GM19193 (cell line): ENCODE measurements around the gene CTNNBIP1.

Experiments used
- POLR2A ChIP-seq: IDR thresholded peaks from 4 replicates; pipeline ENCODE4 v1.6.1; 2011; ENCODE audit not compliant: insufficient read depth, insufficient read length; ENCODE audit errors: extremely low read depth

CTNNBIP1 gene

DNA sequence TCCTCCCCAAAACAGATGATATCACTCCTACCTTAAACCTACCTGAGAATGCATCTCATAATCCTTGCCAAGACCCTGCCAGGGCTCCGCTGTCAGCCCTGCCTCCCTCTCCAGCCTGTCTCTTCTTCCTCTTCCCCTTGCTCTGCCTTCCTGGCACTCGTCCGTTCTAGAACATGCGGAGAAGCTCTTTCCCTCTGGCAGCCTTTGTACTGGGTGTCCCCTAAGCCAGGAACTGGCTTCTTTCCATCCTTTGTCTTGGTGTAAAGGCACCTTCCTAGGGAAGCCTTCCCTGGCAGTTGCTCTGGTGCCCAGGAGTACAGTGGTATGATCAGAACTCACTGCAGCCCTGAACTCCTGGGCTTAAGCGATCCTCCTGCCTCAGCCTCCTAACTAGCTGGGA, 36.1 kb downstream of the CTNNBIP1 start:
- TF ChIP-seq POLR2A, result no peak

DNA sequence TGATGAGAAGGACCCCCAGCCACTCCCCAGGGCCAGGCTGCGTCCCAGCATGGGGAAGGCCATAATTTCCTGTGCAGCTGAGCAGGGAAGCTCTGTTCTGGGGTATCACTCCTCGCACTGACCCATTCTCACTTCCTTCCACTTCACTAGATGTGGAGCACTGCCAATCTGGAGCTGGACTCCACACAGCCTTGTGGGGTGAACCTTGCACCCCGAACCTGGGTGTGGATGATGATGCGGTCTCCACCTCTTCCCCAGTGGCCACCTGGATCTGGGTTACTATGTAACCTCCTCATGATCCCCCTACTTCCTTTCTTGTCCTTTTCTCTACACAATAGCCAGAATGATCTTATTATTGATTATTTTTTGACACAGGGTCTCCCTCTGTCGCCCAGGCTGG, 36.7 kb downstream of the CTNNBIP1 start:
- TF ChIP-seq POLR2A, result no peak

DNA sequence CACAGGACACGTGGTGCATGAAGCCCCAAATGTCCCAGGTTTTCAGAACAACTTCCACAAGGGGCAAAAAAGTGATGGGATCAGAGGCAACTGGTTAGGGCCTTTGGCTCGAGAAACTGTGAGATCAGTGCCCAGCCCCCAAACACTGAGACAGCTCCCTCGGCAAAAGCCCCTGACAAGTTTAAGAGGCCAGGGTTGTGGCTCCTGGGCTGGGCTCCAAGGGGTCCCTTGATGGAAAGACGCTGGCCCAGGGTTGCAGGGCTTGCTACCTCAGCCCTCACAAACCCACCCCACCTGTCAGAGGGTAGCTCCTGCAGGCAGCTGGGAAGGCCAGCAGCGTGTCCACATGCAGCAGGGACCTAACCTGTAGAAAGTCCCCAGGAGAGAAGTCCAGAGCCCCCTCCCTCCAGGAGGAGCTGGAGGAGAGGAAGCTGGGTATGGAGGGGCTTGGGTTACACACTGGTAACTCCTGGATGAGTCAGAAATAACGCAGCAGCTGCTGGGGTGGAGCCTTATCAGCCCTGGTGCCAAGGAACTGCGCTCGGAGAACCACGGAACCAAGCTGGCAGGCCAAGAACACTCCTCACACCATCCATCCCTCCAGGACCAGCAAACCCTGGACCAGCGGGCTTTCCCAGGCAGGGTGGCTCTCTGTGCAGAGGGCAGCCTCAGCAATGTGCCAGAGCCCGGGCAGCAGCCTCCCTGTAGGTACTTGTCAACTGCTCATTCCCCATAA, 37.5 kb downstream of the CTNNBIP1 start:
- TF ChIP-seq POLR2A, result no peak

- no peak for TF ChIP-seq POLR2A
Measured at GRCh38 chr1:9871707-9872425, 38.2 kb downstream of the CTNNBIP1 start.

DNA sequence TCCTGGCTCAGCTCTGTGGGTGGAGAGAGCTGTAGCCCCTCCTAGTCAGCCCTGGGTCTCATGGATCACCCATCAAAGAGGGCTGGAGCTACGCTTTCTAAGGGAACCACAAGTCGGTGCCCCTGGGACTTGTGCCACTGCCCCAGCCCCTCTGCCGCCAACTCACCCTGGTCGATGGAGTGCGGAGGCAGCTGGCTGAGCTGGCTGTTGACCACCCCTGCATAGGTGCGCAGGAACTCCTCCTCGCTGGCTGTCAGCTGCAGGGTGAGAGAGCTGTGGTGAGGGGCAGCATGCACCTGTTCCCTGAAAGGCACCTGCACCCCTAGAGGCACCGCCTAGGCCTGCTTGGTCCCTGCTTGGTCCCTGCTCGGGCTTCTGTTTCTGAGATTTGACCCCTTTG, 39.0 kb downstream of the CTNNBIP1 start:
- no peak for TF ChIP-seq POLR2A

DNA sequence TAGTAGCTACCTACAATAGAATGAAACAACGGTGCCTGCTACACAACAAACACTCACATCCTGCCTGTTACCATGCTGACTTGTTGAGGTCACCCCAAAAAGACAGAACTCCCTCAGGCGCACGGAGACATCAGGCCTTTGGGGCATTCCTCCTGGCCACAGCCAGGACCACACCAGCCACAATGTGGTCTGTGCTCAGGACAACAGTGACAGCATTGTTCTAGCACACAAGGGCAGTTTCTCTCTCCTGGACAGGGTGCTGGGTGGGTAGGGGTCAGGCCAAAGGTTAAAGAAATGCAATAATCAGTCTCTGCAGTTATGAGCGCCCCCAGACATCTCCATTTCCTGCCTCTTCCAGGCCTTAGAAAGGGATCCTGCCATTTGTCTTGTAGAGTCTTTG, 39.5 kb downstream of the CTNNBIP1 start:
- TF ChIP-seq POLR2A, result no peak

GRCh38 chr1:9869831-9870251, 40.2 kb downstream of the CTNNBIP1 start:
- TF ChIP-seq POLR2A, result no peak

DNA sequence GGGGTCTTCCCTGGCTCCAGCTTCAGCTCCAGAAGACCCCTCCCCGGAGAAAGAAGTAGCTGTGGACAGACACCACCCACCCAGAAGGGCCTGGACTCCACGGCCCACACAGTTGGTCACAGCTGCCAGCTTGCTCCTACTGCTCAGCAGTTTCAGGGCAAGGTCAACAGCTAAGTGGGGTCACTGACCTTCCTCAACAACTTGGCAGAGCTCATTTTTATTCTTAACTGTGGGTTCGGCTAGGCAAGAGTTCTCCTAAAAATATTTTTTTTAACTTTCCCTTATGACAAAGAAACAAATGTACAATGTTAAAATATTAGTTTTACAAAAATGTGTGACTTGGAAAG, 41.9 kb downstream of the CTNNBIP1 start:
- TF ChIP-seq POLR2A, result no peak

DNA sequence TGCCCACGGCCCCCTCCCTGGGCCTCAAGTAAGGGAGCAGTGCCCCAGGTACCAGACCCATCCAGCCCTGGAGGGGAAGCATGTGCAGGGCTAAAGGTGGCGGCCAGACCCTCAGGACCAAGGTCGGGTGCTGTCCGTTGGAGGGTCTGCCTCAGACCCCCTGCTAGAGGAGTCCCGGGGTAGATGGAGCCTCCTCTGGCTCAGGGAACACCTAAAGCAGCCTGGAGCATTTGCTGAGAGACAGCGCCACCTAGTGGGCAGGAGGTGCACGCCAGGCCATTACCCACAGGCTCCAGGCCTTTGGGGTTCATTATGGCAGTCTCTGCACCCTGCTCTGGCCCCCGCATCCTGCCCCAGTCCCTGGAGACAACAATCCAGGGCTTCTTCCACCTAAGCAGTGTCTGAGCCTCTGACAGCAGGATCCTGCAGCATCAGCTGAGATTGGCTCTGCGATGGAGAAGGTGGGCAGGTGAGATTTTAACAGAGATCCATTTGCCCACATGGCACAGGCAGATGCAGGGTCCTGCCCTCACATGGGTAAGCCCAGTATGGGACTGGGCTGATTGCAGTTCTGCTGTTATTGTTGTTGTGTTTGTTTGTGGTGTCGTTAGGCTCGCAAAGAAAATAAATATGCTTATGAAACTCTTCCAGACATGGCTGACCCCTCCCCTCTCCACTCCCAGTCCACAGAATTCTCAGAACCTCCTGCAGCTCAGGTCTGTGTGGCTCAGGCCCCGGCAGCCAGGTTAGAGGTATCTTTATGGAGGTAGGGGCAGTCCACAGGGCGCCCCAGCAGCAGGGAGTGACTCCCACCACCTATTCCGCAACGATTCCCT, 42.4 kb downstream of the CTNNBIP1 start:
- TF ChIP-seq POLR2A, result no peak

- no peak for TF ChIP-seq POLR2A
Measured at GRCh38 chr1:9866836-9867235, 43.2 kb downstream of the CTNNBIP1 start.

DNA sequence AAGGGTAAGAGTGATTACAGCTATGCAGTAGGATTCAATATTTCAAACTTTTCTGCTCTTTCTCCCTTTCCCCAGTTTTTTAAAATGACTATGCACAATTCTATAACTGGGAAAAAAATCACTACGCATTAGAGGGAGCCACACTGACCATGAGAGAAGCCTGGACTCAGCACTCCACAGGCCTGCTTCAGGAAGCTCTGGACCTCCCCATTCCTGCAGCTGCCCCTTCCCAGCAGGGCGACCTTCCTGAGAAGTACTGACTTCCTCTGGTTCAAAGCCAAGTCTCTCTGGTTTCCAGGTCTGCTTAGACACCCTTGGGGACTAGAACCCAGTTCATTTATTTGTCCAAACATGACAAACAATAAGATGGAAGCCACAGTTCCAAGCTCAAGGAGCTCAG, 44.3 kb downstream of the CTNNBIP1 start:
- no peak for TF ChIP-seq POLR2A

DNA sequence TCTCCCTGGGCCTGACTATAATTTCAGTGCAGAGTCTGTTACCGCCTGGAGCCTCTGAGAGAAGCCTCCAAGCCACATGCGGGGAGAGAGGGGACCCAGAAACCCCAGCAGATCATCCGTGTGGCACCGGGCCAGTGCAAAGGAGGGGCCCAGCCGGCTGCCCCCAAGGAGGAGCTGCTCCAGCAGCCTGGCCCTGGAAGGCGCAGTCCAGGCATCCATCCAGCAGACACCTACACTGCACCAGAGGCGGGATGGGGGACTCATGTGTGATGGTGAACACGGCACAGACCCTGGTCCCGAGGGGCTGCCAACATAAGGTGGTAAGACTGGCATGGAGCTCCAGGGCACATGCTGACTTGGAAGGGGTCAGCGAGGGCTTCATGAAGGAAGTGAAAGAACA, 46.7 kb downstream of the CTNNBIP1 start:
- TF ChIP-seq POLR2A, result no peak

DNA sequence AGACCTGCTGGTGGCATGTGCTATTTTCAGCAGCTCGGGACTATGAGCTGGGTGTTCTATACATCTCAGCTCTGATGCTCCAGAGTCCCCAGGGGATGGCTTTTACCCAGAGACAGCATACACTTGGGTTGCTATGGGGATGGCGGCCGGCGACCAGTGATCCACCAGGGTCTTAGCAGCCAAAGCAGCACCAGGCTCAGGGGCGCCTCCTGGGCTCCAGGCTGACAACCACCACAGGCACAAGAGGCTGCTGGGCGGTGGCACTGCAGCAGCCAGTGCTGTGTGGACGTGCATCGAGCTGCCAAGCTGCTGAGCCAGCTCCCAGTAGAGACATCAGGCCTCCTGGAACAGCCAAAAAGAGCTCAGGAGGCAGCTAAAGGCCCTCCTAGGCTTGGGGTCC, 48.7 kb downstream of the CTNNBIP1 start:
- TF ChIP-seq POLR2A, result no peak

GRCh38 chr1:9860887-9861286, 49.2 kb downstream of the CTNNBIP1 start:
- no peak for TF ChIP-seq POLR2A

DNA sequence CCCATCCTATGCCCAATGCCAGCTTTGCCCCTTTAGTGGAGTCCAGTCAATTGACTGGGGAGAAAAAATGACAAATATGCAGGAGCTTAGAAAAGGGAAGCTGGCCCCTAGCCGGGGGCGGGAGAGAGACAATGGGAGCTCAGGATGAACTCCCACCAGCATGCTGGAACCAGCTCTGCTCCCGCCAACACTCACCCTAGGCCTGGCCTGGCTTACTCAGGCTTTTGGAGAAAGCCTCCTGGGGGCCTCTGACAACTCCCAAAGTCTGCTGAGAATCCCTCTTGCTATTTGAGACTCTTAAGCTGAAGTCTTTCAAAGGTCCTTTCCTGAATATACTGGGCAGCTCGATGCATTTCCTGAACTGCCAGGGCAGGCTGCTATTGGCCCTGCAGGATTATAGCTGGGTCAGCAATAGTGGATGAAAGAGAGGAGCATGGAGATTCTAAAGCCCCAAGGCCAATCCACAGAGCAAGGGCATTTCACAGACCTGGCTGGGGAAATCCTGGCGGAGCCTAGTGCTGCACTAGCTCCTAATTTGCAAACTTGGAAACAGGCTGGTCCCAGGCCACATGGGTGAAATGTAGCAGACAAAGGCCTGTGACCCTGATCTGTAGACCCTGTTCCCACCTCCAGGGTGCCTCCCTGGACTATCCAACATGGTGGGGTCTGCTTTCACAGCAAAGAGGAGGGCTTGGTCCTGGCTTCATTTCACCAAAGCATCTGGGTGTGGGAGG, 50.6 kb downstream of the CTNNBIP1 start:
- no peak for TF ChIP-seq POLR2A

DNA sequence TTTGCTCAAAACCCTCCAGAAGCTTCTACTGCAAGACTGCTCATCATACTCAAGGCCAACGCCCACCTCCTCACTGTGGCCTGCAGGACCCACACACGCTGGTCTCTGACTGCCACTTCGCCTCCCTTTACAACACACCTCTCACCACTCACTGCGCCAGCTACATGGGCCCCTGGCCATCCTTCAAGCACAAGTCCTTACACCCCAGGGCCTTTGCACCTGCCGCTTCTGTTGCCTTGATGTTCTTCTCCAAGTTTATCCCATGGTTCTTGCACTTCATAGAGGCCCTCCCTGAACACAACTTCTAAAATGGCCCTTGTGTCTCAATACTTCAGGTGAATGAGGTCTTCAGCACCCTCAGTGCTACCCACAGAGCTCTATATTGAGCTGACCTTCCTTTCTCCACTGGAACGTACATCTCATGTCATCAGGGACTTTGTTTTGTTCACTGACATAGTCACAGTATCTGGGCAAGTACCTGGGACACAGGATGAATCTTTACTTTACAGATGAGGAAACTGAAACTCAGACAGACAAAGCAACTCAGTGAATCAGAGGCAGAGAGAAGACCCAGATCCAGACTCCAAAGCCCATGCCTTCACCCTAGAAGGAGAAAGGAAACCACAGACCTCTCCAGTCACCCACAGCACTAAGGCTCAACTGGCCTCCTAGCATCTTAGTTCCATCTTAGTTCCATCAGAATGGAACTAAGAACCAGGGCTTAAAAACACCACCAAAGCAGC, 51.6 kb downstream of the CTNNBIP1 start:
- no peak for TF ChIP-seq POLR2A
